SK-N-MC (cell line): ENCODE results near the gene GPR39.

Source experiments
- EZH2 ChIP-seq: fragments of 200-600 bp; sonication (generic); IDR thresholded peaks from one replicate; pipeline ENCODE4 v1.6.1; 2017; ENCODE audit warnings: antibody characterized with exemption
- POLR2AphosphoS5 ChIP-seq: IDR thresholded peaks from 2 replicates; pipeline ENCODE4 v1.6.1; 2012; ENCODE audit warnings: mild to moderate bottlenecking, low read depth, low read length, borderline replicate concordance

- TF ChIP-seq POLR2AphosphoS5 (no peak), EZH2 (no peak)
Observed at GRCh38 chr2:132403146-132403545, 13.5 kb upstream of the GPR39 start.
